ENCODE results near the gene GRK5. TPM values are rescaled to one million over a fixed set of nuclear protein-coding genes. Genes with fewer than 3 reads are reported as not detected.
A peak's percentile ranks its signal among the peaks of the same experiment; 100 is the strongest.

The GRK5 gene
- polyA plus RNA-seq, 10 donors: 15.7 to 29.8 (median 25.4) TPM

GRCh38 chr10:119501690-119502089 lies 294.3 kb downstream of the GRK5 start:
- DNase-seq: no peak

DNA sequence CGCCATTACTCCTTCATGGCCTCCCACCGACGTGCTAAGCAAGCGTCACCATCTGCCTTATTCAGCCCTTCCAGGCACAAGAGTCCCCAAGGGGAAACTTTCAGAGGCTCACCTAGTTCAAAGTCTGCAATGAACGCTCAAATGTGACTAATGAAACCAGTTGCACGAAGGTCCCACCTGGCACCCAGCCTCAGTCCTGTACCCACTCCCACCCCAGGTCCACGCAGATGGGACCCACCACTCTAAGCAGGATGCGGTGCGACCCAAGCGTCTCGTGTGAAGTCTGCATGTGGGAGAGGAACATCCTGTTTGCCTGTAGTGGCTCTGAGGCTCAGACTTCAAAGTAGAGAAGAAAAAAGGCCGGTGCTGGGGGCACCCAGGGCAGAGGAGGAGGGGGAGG lies 294.8 kb downstream of the GRK5 start:
- DNase-seq: no peak

DNA sequence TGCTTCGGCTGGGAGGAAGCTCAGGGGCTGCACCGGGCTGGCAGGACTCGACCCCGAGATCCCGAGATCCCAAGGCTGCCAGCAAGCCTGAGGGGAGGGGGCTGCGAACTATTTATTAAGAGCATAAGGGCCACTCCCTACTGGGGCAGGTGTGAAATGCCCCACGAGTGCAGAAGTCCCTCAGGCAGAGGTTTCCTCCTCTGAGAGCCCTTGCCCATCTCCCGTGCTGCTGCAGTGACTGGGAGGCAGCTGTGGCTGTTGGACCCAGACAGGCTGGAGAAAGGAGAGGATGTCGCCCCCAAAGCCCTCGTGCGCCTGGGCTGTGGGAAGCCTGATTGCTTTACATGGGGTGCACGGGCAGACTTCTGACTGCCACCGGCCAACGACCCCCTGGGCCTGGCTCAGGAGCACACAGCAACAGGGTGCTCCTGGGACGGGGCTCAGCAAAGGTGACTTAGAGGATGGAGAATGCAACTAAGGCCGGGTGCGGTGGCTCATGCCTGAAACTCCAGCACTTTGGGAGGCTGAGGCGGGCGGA lies 295.3 kb downstream of the GRK5 start:
- no peak for DNase-seq

- no peak for DNase-seq
Observed at GRCh38 chr10:119503821-119504220, 296.4 kb downstream of the GRK5 start.

- no peak for DNase-seq
Observed at GRCh38 chr10:119504651-119505050, 297.3 kb downstream of the GRK5 start.

GRCh38 chr10:119505131-119505551 lies 297.8 kb downstream of the GRK5 start:
- peak; percentile 87 to 96 (median 94) for DNase-seq

Other genes starting within 250 kb of the GRK5 start
- gene NANOS1, start 177.9 kb upstream of the GRK5 start, polyA plus RNA-seq (ENCODE audit: insufficient read length in 10 of 10): 10 to 100 TPM in 1 of 10 donors, 1 to 10 TPM in 9; 3.1 to 10.3 (median 5.4) TPM
- gene EIF3A, start 126.8 kb upstream of the GRK5 start, polyA plus RNA-seq (ENCODE audit: insufficient read length in 10 of 10): 100 to 1,000 TPM; 122 to 160 (median 132) TPM
- gene DENND10, start 103.5 kb upstream of the GRK5 start, polyA plus RNA-seq (ENCODE audit: insufficient read length in 10 of 10): 10 to 100 TPM; 25.8 to 41.4 (median 33.8) TPM
- gene SFXN4, start 41.9 kb upstream of the GRK5 start, polyA plus RNA-seq (ENCODE audit: insufficient read length in 10 of 10): 10 to 100 TPM; 16.0 to 32.8 (median 22.3) TPM
- gene PRDX3, start 28.8 kb upstream of the GRK5 start, polyA plus RNA-seq (ENCODE audit: insufficient read length in 10 of 10): 100 to 1,000 TPM; 134 to 170 (median 150) TPM